Measurements from ENCODE around the gene TPM4.
A peak's percentile ranks its signal among the peaks of the same experiment; 100 is the strongest.

TPM4 gene

DNA sequence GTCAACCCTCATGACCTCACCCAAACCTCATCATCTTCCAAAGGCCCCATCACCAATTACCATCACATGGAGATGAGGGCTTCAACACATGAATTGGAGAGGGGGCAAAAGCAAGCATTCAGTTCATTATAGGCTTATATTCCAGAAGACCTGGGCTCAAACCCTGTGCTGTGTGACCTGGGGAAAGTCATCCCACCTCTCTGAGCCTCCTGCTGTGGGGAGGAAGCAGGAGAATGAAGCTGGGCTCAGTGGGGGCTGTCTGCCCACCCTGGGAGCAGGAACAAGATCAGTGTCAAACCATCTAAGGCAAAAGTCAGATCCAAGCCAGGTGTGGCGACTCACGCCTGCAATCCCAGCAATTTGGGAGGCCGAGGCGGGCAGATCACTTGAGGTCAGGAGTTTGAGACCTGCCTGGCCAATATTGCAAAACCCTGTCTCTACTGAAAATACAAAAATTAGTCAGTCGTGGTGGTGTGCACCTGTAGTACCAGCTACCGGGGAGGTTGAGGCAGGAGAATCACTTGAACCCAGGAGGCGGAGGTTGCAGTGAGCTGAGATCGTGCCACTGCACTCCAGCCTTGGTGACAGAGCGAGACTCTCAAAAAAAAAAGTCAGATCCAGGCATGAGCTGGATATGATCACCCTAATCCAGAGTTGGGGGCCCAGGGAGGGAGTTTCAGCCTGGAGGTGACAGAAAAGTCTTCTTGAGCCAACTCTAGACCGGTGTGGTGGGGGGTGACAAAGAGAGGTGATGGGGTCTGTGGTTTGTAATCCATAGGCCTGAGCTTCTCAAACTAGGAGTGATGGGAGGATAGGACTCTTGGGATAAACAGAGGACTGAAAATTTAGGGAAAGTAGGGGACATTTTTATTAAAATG is 1.6 kb upstream of the TPM4 start:
- ChIA-PET POLR2A (no interaction called here), CTCF (interaction anchor here (1.0 to 8.3 kb wide), 6 partner anchors 8 to 113 kb away, joined by 3 to 69 read pairs (median 7); no protein-coding TSS in a partner anchor)
- no peak for DNase-seq (ENCODE audit: extremely low spot score)
- TF ChIP-seq, protein P1, sequence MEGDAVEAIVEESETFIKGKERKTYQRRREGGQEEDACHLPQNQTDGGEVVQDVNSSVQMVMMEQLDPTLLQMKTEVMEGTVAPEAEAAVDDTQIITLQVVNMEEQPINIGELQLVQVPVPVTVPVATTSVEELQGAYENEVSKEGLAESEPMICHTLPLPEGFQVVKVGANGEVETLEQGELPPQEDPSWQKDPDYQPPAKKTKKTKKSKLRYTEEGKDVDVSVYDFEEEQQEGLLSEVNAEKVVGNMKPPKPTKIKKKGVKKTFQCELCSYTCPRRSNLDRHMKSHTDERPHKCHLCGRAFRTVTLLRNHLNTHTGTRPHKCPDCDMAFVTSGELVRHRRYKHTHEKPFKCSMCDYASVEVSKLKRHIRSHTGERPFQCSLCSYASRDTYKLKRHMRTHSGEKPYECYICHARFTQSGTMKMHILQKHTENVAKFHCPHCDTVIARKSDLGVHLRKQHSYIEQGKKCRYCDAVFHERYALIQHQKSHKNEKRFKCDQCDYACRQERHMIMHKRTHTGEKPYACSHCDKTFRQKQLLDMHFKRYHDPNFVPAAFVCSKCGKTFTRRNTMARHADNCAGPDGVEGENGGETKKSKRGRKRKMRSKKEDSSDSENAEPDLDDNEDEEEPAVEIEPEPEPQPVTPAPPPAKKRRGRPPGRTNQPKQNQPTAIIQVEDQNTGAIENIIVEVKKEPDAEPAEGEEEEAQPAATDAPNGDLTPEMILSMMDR (IDR thresholded peaks at IDR 0.05; ENCODE audit: control extremely low read depth, extremely low read depth, low read depth, missing control alignments), result no peak

DNA sequence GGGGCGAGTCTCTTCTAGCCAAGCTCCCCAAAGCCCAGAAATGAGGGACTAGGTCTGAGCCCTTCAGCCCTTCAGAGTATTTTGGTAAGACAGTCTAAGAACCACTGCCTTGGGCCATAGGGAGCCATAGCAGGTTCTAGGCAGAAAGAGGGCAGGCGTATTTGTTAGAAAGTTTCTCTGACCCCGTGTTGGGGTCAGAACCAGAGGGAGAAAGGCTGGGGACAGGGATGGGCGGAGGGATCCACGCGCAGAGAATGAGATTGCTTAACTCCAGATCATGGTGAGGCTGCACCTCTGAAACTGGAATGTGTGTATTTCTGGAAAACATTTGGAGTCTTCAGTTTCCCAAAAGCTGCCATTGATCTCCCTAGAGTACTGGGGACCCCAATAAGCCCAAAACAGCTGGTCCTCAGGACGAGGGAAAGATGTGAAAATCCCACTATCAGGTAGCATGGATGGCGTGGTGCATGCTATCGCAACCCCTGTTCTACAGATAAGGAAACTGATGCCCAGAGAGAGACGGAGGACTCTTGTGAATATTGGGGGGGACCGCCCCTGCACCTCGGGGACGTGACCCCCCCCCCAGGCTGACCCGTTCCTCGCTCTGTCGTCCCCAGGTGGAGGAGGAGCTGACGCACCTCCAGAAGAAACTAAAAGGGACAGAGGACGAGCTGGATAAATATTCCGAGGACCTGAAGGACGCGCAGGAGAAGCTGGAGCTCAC is 703 bp upstream of the TPM4 start:
- POLR2A ChIA-PET, result interaction anchor here (0.9 to 1.0 kb wide), 2 partner anchors 9 to 11 kb away, joined by 4 to 5 read pairs; no protein-coding TSS in a partner anchor
- DNase-seq (ENCODE audit: extremely low spot score), result no peak
- CTCF ChIA-PET, result interaction anchor here (1.0 to 8.3 kb wide), 7 partner anchors 9 to 112 kb away, joined by 3 to 69 read pairs (median 4); no protein-coding TSS in a partner anchor
- TF ChIP-seq, protein P1 (IDR thresholded peaks at IDR 0.05; ENCODE audit: control extremely low read depth, extremely low read depth, low read depth, missing control alignments), result no peak

DNA sequence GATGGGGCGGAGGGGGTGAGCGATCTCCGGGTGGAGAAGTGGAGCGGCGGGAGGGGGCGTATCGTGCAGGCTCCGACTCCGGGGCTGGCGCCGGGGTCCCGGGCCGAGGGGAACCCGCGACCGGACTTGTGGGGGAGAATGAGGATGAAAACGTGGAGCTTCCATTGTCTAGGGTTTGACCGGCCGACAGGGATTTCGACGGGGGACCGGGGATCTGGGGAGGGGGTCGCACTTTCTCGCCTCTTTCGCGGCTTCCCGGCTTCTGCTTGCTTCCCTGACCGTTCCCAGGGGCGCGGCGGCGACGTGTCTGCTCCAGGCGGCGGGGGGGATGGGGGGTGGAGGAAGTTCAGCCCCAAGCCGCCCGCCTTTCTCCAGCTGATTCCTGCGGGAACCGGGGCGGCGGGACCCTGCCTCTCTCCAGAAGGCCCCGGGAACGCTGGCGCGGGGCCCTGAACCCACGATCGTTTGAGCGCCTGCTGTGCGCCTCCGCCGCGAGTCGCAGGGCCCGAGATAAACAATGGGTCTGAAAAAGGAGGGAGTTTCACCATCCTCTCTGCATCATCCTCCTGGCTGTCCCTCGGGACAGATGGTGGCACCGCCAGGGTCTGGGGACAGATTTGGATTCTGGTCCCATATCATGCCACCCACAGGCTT is 790 bp downstream of the TPM4 start:
- ChIA-PET CTCF (interaction anchor here (0.6 to 8.3 kb wide), 8 partner anchors 15 to 105 kb away, joined by 3 to 69 read pairs (median 3); no protein-coding TSS in a partner anchor), POLR2A (interaction anchor here (0.6 to 1.1 kb wide), 3 partner anchors 41 to 127 kb away, joined by 3 read pairs; partner anchors contain the start of gene HSH2D)
- DNase-seq (ENCODE audit: extremely low spot score), result no peak

DNA sequence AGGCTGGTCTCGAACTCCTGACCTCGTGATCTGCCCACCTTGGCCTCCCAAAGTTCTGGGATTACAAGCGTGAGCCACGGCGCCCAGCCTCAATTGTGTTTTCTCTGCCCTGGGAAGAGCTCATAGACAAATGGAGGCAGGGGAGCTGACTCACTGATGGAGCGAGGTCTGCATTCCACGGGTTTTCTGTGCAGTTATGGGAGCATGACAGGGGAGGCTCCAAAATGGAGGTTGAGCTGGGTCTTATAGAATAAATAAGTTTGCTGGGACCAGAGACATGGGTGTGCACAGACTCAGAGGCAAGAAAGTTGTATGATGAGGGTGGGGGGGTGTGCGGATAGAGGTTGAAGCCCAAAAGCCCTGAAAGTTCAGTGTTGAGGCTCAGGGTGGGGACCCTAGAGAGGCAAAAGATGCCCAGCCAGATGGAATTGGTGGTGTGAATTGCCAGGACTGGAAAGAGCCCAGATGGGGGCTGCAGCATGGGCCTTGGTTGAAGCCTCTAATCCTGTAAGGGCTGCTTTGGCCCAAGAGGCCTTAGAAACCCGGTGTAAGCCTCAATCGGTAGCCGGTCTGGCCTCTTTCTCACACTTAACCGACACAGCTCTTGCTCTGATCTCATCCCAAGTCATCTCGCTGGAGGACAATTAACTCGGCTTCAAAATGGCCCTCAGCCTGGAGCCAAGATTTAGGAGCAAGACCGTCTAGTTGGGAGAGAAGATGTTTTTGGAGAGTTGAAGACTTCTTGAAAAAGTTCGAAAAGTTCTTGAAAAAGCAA is 1.9 kb downstream of the TPM4 start:
- DNase-seq (ENCODE audit: extremely low spot score), result no peak
- POLR2A ChIA-PET, result interaction anchor here (0.7 to 0.8 kb wide), 3 partner anchors 58 to 90 kb away, joined by 3 to 4 read pairs (median 3); partner anchors contain the start of gene HSH2D
- TF ChIP-seq, protein P1 (IDR thresholded peaks at IDR 0.05; ENCODE audit: control extremely low read depth, extremely low read depth, low read depth, missing control alignments), result no peak
- CTCF ChIA-PET, result interaction anchor here (0.6 to 8.3 kb wide), 8 partner anchors 16 to 104 kb away, joined by 3 to 69 read pairs (median 4); no protein-coding TSS in a partner anchor

More for the DNA sequence above, 790 bp downstream of the TPM4 start:
- TF ChIP-seq, protein P1 (IDR thresholded peaks at IDR 0.05; ENCODE audit: control extremely low read depth, extremely low read depth, low read depth, missing control alignments), result no peak

DNA sequence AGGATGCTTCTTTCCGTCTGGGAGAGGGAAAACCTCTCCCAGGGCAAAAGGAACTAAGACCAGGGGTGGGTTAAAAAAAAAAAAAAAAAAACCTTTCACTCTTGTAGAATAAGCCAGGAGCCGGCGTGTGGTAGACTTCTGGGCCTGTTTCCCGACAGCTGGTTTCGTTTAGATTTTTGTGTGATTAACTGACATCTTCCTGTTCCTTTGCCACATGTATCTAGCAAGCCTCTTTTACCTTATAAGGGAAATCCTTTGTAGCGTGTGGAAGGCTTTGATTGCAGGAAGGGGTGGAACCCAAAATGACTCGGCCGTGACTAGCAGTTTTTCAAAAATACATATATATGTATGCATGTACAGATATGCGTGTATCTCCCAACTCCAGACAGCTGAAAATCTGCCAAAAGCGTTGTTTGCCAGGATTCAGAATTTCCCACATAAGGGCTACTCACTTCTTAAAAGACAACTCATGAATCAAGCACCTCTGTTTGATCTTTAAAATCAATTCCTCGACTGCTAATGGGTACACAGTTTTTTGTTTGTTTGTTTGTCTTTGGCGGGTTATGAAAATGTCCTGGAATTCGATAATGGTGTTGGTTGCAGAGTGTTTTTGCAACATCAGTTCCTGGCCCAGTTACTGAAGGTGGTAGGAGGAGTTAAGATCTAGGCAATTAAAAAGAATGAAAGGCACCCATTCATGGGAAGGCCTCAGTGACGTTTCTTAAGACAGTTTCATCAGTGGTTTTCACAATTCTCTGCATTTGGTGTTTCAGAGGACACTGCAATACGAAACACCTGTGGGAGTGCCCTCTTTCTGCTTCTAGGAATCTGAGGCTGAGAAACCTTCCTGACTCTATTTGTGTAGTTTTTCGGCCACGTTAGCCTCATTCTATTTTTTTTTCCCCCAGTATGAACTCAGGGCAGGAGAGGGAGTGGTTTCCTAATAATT is 2.7 kb downstream of the TPM4 start:
- TF ChIP-seq, protein P1 (IDR thresholded peaks at IDR 0.05; ENCODE audit: control extremely low read depth, extremely low read depth, low read depth, missing control alignments), result no peak
- CTCF ChIA-PET, result interaction anchor here (1.0 to 4.2 kb wide), 4 partner anchors 28 to 62 kb away, joined by 3 to 16 read pairs (median 5); no protein-coding TSS in a partner anchor
- peak; percentile 72 for DNase-seq (ENCODE audit: extremely low spot score)

More for the DNA sequence above, 2.7 kb downstream of the TPM4 start:
- POLR2A ChIA-PET, result interaction anchor here (0.7 kb wide), 1 partner anchor 89 kb away, joined by 4 read pairs; no protein-coding TSS in a partner anchor
